ENCODE data around the gene KCNH4. TPM values are rescaled to one million over a fixed set of nuclear protein-coding genes. Genes with fewer than 3 reads are reported as not detected.
"Not testable (repeated sequence)": the region's sequence is repeated elsewhere in the genome, so short reads cannot be mapped to it uniquely, and the experiment has no call there.

KCNH4 gene
- total RNA-seq, 1 donor from 2014 or later, result 0.16 TPM

DNA sequence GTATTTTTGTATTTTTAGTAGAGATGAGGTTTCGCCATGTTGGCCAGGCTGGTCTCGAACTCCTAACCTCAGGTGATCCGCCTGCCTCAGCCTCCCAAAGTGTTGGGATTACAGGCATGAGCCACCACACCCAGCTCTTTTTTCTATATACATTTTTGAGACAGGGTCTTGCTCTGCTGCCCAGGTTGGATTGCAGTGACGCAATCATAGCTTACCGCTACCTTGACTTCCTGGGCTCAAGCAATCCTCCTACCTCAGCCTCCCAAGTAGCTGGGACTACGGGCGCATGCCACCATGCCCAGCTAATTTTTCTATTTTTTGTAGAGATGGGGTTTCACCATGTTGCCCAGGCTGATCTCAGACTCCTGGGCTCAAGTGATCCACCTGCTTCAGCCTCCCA is 40.3 kb downstream of the KCNH4 start:
- intact Hi-C loops (cut with micrococcal nuclease), result not testable (repeated sequence)

GRCh38 chr17:42138749-42139492 is 42.0 kb downstream of the KCNH4 start:
- intact Hi-C loops (cut with micrococcal nuclease), result no loop called here

DNA sequence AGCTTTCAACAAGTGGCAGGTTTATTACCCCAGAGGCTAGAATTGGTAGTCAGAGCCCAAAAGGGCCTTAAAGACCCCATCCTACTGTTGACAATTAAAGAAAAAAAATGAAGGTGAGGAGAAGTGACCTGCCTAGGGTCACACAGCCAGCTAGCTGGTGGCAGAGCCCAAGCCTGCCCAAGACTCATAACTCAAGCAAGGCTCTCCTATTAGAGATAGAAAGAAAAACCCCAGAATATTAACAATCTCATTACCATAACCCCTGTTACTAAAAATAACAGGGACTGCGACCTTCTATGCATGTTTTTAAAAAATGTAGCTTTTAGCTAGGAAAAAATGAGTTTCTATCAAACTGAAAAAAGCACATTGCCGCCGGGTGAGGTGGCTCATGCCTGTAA is 44.3 kb downstream of the KCNH4 start:
- intact Hi-C loops (cut with micrococcal nuclease), result no loop called here

GRCh38 chr17:42135664-42136653 is 45.0 kb downstream of the KCNH4 start:
- intact Hi-C loops (cut with micrococcal nuclease), result no loop called here

GRCh38 chr17:42135151-42135550 is 45.8 kb downstream of the KCNH4 start:
- intact Hi-C loops (cut with micrococcal nuclease), result no loop called here

- intact Hi-C loops (cut with micrococcal nuclease), result no loop called here
Observed at GRCh38 chr17:42133461-42134041, 47.4 kb downstream of the KCNH4 start.

DNA sequence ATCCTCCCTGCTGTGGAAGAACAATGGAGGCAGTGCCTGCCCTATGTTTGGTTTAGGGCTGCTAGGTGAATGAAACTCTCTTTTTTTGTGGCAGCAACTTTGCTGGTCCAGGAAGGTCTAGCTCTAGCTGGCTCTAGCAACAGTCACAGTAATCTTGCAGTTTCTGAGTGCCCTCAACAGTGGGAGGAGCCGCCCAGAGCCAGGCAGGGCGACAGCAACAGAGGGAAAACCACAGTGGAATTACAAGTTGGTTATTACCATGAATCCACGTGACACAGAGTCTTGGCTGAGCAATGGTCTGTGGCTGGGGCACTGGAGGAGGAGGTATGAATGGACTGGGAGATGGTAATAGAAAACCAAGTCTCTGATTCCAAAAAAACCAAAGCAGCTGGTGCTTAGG is 48.0 kb downstream of the KCNH4 start:
- intact Hi-C loops (cut with micrococcal nuclease), result no loop called here

- intact Hi-C loops (cut with micrococcal nuclease), result no loop called here
Observed at GRCh38 chr17:42131981-42132432, 48.9 kb downstream of the KCNH4 start.

DNA sequence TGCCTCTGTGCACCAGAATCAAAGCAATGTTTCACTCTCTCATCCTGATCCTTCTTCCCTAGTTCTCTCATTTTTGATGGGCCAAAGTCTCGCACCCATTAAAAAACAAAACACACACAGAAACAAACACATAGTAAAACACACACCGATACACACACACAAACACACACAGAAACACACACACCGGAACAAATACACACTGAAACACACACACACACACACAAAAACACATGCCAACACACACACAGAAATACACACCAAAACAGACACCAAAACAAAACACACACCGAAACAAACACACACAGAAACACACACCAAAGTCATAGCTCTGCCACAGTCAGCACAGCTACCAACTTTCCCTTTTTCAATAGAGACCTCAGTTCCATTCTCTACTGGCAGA is 49.7 kb downstream of the KCNH4 start:
- intact Hi-C loops (cut with micrococcal nuclease), result no loop called here

DNA sequence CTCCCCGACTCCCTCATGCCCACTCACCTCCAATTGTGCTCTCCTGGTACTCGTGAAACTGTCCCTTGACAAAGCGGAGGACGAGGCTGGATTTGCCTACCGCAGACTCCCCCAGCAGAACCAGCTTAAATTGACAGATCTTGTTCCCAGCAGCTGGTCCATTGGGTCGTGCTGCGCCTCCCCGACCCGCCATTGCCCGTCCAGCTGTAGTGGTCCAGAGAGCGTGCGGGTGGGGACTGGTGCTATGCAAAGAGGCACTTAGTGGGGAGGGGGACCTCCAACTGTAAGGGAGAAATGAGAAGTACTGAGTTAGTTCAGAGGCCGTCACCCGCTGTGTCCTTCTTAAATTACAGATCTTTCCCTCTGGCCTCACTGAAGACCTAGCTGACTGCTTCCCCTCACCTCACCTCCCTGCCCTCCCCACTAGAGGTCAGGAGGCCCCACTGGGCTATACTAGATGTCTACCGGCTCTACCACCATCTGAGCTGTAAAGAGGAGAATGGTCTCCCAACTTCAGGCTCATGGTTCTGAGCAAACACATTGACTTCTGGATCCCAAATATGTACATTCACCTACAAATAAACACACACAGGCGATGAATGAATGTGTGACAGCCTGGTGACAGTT is 50.5 kb downstream of the KCNH4 start:
- intact Hi-C loops (cut with micrococcal nuclease), result no loop called here

DNA sequence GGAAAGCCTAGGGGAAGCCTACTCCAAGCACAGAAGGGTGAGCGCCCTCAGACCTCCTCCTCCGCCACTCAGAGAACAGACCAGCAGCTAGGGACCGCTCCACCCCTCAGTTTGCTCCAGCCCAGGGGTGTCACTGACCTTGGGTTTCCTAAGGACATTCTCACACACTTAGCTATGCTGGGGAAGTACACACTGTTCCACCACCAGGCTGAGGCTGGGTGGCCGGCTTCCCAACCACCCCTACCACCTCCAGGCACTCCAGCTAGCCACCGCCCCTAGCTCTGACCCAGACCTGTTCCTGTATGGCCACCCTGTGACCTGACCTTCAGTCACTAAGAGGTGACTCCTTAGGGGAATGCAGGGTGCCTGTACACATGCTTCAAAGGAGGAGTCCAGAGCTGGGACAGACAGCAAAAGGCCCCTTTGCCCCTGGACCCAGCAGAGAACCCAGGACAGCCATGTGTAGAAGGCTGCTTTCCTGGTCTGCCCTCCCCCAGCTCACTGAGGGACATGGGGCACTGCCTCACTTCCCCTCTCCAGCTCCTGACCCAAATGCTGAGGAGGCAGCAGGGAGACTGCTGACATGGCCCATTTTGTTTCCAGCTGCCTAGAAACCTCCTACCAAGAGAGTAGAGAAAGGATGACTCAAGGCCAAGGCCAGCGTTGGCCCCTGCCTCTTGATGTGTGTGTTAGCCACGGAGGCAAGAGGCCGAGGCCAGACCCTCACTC is 51.7 kb downstream of the KCNH4 start:
- intact Hi-C loops (cut with micrococcal nuclease), result no loop called here

DNA sequence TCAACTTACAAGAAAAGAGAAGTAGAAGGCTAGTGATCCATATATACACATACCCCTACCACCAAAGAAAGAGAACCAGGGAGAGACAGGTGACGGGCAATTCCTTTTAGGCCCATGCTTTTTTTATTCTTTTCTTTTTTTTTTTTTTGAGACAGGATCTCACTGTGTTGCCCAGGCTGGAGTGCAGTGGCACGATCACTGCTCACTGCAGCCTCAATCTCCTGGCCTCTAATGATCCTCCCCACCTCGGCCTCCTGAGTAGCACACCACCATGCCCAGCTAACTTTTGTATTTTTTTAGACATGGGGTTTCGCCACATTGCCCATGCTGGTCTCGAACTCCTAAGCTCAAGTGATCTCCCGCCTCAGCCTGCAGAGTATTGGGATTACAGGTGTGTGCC is 53.5 kb downstream of the KCNH4 start:
- intact Hi-C loops (cut with micrococcal nuclease), result no loop called here

DNA sequence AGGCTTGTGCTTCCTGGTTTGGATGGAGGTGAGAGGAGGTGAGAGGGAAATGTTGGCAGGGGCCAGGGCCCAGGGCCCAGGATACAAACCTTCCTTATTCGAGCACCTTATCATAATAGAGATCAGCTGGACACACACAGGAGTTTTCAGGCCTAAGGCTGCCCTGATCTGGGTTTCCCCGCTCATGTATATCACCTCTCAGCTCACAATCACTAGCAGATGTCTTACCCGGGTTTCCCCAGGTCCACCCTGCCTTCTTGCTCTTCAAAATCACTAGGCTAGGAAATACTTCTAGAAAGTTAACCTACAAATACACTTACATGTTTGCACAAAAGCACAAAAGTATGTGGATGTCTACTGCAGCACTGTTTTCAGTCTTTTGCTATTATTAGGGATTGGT is 54.1 kb downstream of the KCNH4 start:
- intact Hi-C loops (cut with micrococcal nuclease), result no loop called here

- intact Hi-C loops (cut with micrococcal nuclease), result no loop called here
Observed at GRCh38 chr17:42125565-42125964, 55.4 kb downstream of the KCNH4 start.

DNA sequence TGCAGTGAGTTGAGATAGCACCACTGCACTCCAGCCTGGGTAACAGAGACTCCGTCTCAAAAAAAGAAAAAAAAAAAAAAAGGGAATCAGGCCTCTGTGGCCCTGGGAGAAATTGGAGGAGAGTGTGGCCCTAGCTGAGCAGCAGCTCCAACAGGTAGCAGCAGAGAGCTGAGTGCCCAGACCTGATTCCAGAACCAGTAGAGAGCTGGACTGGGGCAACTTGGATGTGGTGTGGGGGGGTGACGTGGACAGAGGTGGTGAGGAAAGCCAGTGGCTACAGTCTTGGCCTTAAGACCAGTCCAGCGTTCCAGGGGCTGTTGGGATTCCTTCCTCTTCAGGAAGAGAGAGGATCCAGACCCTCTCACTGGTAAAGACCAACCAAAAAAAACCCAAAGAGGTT is 56.7 kb downstream of the KCNH4 start:
- intact Hi-C loops (cut with micrococcal nuclease), result no loop called here

GRCh38 chr17:42122371-42123303 is 58.3 kb downstream of the KCNH4 start, which contains the start of gene HSPB9:
TSS of gene HSPB9 (plus strand) at chr17:42122804. CDS start at chr17:42122851, 47 bp downstream.
- intact Hi-C loops (cut with micrococcal nuclease), result no loop called here

- intact Hi-C loops (cut with micrococcal nuclease), result no loop called here
Observed at GRCh38 chr17:42120770-42121769, 59.9 kb downstream of the KCNH4 start, which contains the start of gene KAT2A. TSS of gene KAT2A (minus strand) at chr17:42121367. CDS start at chr17:42121304, 63 bp downstream.

GRCh38 chr17:42120161-42120769 is 60.7 kb downstream of the KCNH4 start:
- intact Hi-C loops (cut with micrococcal nuclease), result no loop called here

Data from T-helper 2 cell treated with Interferon-gamma antibody and Interleukin-4, amounts not matched to agents 100 ng/mL and 5 ng/mL, for 36 hours (primary cell).